Panc1 (cell line): ENCODE data around the gene CSK. TPM values are rescaled to one million over a fixed set of nuclear protein-coding genes. Genes with fewer than 3 reads are reported as not detected.

Source experiments
- ATAC-seq: fragments of 200-7000 bp; cut with Tn5 transposase; 2 replicates; pipeline ENCODE4 v1.9.1; 2020; ENCODE audit warnings: mild to moderate bottlenecking, moderate library complexity
- BruUV-seq: library from RNA; stranded (reverse); fragments of 400-500 nt; replicated peaks from 2 replicates; lab custom pipeline; 2021; lab: Mats Ljungman, UMichigan
- CTCF ChIA-PET: fragments of 300-600 bp; sonication (Branson Sonifier 250); formaldehyde crosslinking; loops from one replicate; lab custom pipeline; 2022; ENCODE audit warnings: antibody characterized with exemption; lab: Charles Lee
- POLR2A ChIA-PET: fragments of 300-600 bp; sonication (Branson Sonifier 250); formaldehyde crosslinking; loops from one replicate; lab custom pipeline; 2022; ENCODE audit warnings: antibody characterized with exemption; lab: Charles Lee
- DNase-seq: peaks from one replicate; pipeline ENCODE4 v3.0.0-alpha.2; 2010; ENCODE audit warnings: low read depth, low spot score
- H3K27ac ChIP-seq: 2 replicates; pipeline ENCODE4 v1.5.1; 2011; ENCODE audit warnings: mild to moderate bottlenecking, low read length, inconsistent platforms
- H3K27me3 ChIP-seq: fragments of 200-500 bp; sonication (Bioruptor generic); 2 replicates; pipeline ENCODE4 v1.6.0; 2014; ENCODE audit warnings: low read length, inconsistent platforms; ENCODE audit not compliant: control insufficient read depth, insufficient read depth
- H3K36me3 ChIP-seq: fragments of 200-500 bp; sonication (Bioruptor generic); 2 replicates; pipeline ENCODE4 v1.5.1; 2014; ENCODE audit warnings: inconsistent platforms, mild to moderate bottlenecking, low read length, moderate library complexity; ENCODE audit not compliant: control insufficient read depth, insufficient read depth
- H3K4me1 ChIP-seq: 2 replicates; pipeline ENCODE4 v1.5.1; 2011; ENCODE audit warnings: inconsistent platforms, mild to moderate bottlenecking, low read length, moderate library complexity; ENCODE audit not compliant: control insufficient read depth, insufficient read depth
- H3K4me3 ChIP-seq, 2 experiments: 2 replicates each; pipeline ENCODE4 v1.5.1; 2011 to 2012; ENCODE audit warnings: low read depth in 2 of 2, low read length in 2 of 2, mild to moderate bottlenecking in 2 of 2, inconsistent platforms in 1 of 2, moderate library complexity in 1 of 2
- H3K9me3 ChIP-seq: fragments of 200-500 bp; sonication (Bioruptor generic); 2 replicates; pipeline ENCODE4 v1.5.1; 2014; ENCODE audit warnings: low read depth, mild to moderate bottlenecking, inconsistent platforms, low read length, moderate library complexity; ENCODE audit not compliant: control insufficient read depth, insufficient read depth
- POLR2AphosphoS5 ChIP-seq: IDR thresholded peaks from 2 replicates; pipeline ENCODE4 v1.6.1; 2012; ENCODE audit warnings: mild to moderate bottlenecking, low read depth, low read length, moderate library complexity
- SIN3A ChIP-seq: IDR thresholded peaks from 2 replicates; pipeline ENCODE4 v1.6.1; 2012; ENCODE audit warnings: low read depth, mild to moderate bottlenecking, low read length, moderate library complexity, borderline replicate concordance; ENCODE audit not compliant: insufficient read depth
- TCF7L2 ChIP-seq: IDR thresholded peaks from 2 replicates; pipeline ENCODE4 v1.6.1; 2011; ENCODE audit warnings: mild to moderate bottlenecking, low read depth, low read length, inconsistent platforms
- in situ Hi-C: cut with HindIII; loops from 2 replicates; pipeline ENCODE4 v1.10.0; 2016; ENCODE audit warnings: low sequenced_read_pairs, low pct_unique_long_range_greater_than_20kb
- intact Hi-C: fragments of 100-400 bp; cut with micrococcal nuclease; formaldehyde crosslinking; loops from one replicate; pipeline ENCODE4 v1.10.0; 2022; ENCODE audit not compliant: unreplicated experiment
- total RNA-seq: library from RNA; stranded (reverse); gene quantifications from one replicate; pipeline ENCODE4 v1.2.1, GENCODE V29; 2021; ENCODE audit not compliant: unreplicated experiment
- TF ChIP-seq, protein P1 (sequence below): fragments of 450-650 bp; IDR thresholded peaks from 2 replicates; pipeline ENCODE4 v1.5.1; 2017; ENCODE audit warnings: mild to moderate bottlenecking
- TF ChIP-seq, protein P2 (sequence below), 2 experiments: IDR thresholded peaks; 2 replicates each; pipeline ENCODE4 v1.6.1; 2011 to 2012; ENCODE audit warnings: low read depth in 2 of 2, control low read depth in 1 of 2, low read length in 1 of 2, mild to moderate bottlenecking in 1 of 2, moderate library complexity in 1 of 2; ENCODE audit not compliant: insufficient read depth in 1 of 2

CSK gene
- total RNA-seq, 1 experiment from 2014 or later, result 81.4 TPM

DNA sequence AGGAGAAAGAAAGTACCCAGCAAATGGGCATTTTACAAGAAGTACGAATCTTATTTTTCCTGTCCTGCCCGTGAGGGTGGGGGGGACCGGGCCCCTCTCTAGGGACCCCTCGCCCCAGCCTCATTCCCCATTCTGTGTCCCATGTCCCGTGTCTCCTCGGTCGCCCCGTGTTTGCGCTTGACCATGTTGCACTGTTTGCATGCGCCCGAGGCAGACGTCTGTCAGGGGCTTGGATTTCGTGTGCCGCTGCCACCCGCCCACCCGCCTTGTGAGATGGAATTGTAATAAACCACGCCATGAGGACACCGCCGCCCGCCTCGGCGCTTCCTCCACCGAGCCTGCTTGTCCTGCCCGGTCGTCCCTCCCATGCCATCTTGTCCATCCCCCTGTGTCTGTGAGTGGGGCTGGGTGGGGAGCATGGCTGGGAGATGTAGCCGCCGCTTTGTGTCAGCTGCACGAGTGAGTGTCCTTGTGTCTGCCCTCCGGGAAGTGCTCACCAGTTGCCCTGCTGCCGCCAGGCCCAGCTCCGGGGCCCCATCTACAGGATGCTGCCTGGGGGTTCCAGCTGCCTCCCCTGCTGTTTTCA, 21.1 kb downstream of the CSK start:
- TF ChIP-seq POLR2AphosphoS5 (no peak), TCF7L2 (no peak), SIN3A (no peak)
- TF ChIP-seq, protein P1, sequence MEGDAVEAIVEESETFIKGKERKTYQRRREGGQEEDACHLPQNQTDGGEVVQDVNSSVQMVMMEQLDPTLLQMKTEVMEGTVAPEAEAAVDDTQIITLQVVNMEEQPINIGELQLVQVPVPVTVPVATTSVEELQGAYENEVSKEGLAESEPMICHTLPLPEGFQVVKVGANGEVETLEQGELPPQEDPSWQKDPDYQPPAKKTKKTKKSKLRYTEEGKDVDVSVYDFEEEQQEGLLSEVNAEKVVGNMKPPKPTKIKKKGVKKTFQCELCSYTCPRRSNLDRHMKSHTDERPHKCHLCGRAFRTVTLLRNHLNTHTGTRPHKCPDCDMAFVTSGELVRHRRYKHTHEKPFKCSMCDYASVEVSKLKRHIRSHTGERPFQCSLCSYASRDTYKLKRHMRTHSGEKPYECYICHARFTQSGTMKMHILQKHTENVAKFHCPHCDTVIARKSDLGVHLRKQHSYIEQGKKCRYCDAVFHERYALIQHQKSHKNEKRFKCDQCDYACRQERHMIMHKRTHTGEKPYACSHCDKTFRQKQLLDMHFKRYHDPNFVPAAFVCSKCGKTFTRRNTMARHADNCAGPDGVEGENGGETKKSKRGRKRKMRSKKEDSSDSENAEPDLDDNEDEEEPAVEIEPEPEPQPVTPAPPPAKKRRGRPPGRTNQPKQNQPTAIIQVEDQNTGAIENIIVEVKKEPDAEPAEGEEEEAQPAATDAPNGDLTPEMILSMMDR, result no peak
- TF ChIP-seq, protein P2, sequence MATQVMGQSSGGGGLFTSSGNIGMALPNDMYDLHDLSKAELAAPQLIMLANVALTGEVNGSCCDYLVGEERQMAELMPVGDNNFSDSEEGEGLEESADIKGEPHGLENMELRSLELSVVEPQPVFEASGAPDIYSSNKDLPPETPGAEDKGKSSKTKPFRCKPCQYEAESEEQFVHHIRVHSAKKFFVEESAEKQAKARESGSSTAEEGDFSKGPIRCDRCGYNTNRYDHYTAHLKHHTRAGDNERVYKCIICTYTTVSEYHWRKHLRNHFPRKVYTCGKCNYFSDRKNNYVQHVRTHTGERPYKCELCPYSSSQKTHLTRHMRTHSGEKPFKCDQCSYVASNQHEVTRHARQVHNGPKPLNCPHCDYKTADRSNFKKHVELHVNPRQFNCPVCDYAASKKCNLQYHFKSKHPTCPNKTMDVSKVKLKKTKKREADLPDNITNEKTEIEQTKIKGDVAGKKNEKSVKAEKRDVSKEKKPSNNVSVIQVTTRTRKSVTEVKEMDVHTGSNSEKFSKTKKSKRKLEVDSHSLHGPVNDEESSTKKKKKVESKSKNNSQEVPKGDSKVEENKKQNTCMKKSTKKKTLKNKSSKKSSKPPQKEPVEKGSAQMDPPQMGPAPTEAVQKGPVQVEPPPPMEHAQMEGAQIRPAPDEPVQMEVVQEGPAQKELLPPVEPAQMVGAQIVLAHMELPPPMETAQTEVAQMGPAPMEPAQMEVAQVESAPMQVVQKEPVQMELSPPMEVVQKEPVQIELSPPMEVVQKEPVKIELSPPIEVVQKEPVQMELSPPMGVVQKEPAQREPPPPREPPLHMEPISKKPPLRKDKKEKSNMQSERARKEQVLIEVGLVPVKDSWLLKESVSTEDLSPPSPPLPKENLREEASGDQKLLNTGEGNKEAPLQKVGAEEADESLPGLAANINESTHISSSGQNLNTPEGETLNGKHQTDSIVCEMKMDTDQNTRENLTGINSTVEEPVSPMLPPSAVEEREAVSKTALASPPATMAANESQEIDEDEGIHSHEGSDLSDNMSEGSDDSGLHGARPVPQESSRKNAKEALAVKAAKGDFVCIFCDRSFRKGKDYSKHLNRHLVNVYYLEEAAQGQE (IDR thresholded peaks at IDR 0.05; ENCODE audit: insufficient read depth in 1 of 2, low read depth in 2 of 2, low read length in 1 of 2), result no peak
- no peak for ATAC-seq
- no peaks in the 10 kb centered on the region for H3K27me3 ChIP-seq
- POLR2A ChIA-PET, result no interaction called here
- H3K36me3 ChIP-seq, result peaks cover 2% of the 10 kb centered on the region; the same call in 1 of the 2 replicates
- no peak for DNase-seq
- H3K27ac ChIP-seq, result no peak overlapping the region
- no peaks in the 10 kb centered on the region for H3K9me3 ChIP-seq
- H3K4me1 ChIP-seq, result peaks cover 7% of the 10 kb centered on the region; the same call in 1 of the 2 replicates
- in situ Hi-C loops (no loop called here), intact Hi-C loops (no loop called here)
- CTCF ChIA-PET, result no interaction called here
- H3K4me3 ChIP-seq, result no peak overlapping the region
- BruUV-seq, result no TSS peak

- DNase-seq, result no peak
- ChIA-PET CTCF (interaction anchor here (0.5 to 0.7 kb wide), 2 partner anchors 32 to 97 kb away, joined by 3 to 4 read pairs; no protein-coding TSS in a partner anchor), POLR2A (interaction anchor here (0.5 to 0.6 kb wide), 2 partner anchors 73 to 106 kb away, joined by 4 to 5 read pairs; no protein-coding TSS in a partner anchor)
Measured at GRCh38 chr15:74804935-74805334, 23.1 kb downstream of the CSK start.

More at GRCh38 chr15:74804935-74805334, 23.1 kb downstream of the CSK start:
- ATAC-seq, result no peak
- no peak overlapping the region for H3K4me3 ChIP-seq
- BruUV-seq, result no TSS peak
- H3K9me3 ChIP-seq, result no peaks in the 10 kb centered on the region
- TF ChIP-seq SIN3A (no peak), POLR2AphosphoS5 (no peak), TCF7L2 (no peak)
- TF ChIP-seq, protein P2 (IDR thresholded peaks at IDR 0.05; ENCODE audit: insufficient read depth in 1 of 2, low read depth in 2 of 2, low read length in 1 of 2), result no peak
- TF ChIP-seq, protein P1, result no peak
- peaks cover 4% of the 10 kb centered on the region; the same call in 1 of the 2 replicates for H3K4me1 ChIP-seq
- H3K27me3 ChIP-seq, result no peaks in the 10 kb centered on the region
- in situ Hi-C loops (no loop called here), intact Hi-C loops (no loop called here)
- H3K27ac ChIP-seq, result no peak overlapping the region
- H3K36me3 ChIP-seq, result peaks cover 2% of the 10 kb centered on the region; the same call in 1 of the 2 replicates
